Panc1 (cell line): ENCODE data around the gene PHACTR2. TPM values are rescaled to one million over a fixed set of nuclear protein-coding genes. Genes with fewer than 3 reads are reported as not detected.
A peak's percentile ranks its signal among the peaks of the same experiment; 100 is the strongest.

Source experiments
- ATAC-seq: fragments of 200-7000 bp; cut with Tn5 transposase; 2 replicates; pipeline ENCODE4 v1.9.1; 2020; ENCODE audit warnings: mild to moderate bottlenecking, moderate library complexity
- BruUV-seq: library from RNA; stranded (reverse); fragments of 400-500 nt; replicated peaks from 2 replicates; lab custom pipeline; 2021; lab: Mats Ljungman, UMichigan
- CTCF ChIA-PET: fragments of 300-600 bp; sonication (Branson Sonifier 250); formaldehyde crosslinking; loops from one replicate; lab custom pipeline; 2022; ENCODE audit warnings: antibody characterized with exemption; lab: Charles Lee
- POLR2A ChIA-PET: fragments of 300-600 bp; sonication (Branson Sonifier 250); formaldehyde crosslinking; loops from one replicate; lab custom pipeline; 2022; ENCODE audit warnings: antibody characterized with exemption; lab: Charles Lee
- DNase-seq: peaks from one replicate; pipeline ENCODE4 v3.0.0-alpha.2; 2010; ENCODE audit warnings: low read depth, low spot score
- H3K27ac ChIP-seq: 2 replicates; pipeline ENCODE4 v1.5.1; 2011; ENCODE audit warnings: mild to moderate bottlenecking, low read length, inconsistent platforms
- H3K27me3 ChIP-seq: fragments of 200-500 bp; sonication (Bioruptor generic); 2 replicates; pipeline ENCODE4 v1.6.0; 2014; ENCODE audit warnings: low read length, inconsistent platforms; ENCODE audit not compliant: control insufficient read depth, insufficient read depth
- H3K36me3 ChIP-seq: fragments of 200-500 bp; sonication (Bioruptor generic); 2 replicates; pipeline ENCODE4 v1.5.1; 2014; ENCODE audit warnings: inconsistent platforms, mild to moderate bottlenecking, low read length, moderate library complexity; ENCODE audit not compliant: control insufficient read depth, insufficient read depth
- H3K4me1 ChIP-seq: 2 replicates; pipeline ENCODE4 v1.5.1; 2011; ENCODE audit warnings: inconsistent platforms, mild to moderate bottlenecking, low read length, moderate library complexity; ENCODE audit not compliant: control insufficient read depth, insufficient read depth
- H3K4me3 ChIP-seq, 2 experiments: 2 replicates each; pipeline ENCODE4 v1.5.1; 2011 to 2012; ENCODE audit warnings: low read depth in 2 of 2, low read length in 2 of 2, mild to moderate bottlenecking in 2 of 2, inconsistent platforms in 1 of 2, moderate library complexity in 1 of 2
- H3K9me3 ChIP-seq: fragments of 200-500 bp; sonication (Bioruptor generic); 2 replicates; pipeline ENCODE4 v1.5.1; 2014; ENCODE audit warnings: low read depth, mild to moderate bottlenecking, inconsistent platforms, low read length, moderate library complexity; ENCODE audit not compliant: control insufficient read depth, insufficient read depth
- CTCF ChIP-seq: fragments of 450-650 bp; IDR thresholded peaks from 2 replicates; pipeline ENCODE4 v1.5.1; 2017; ENCODE audit warnings: mild to moderate bottlenecking
- POLR2AphosphoS5 ChIP-seq: IDR thresholded peaks from 2 replicates; pipeline ENCODE4 v1.6.1; 2012; ENCODE audit warnings: mild to moderate bottlenecking, low read depth, low read length, moderate library complexity
- REST ChIP-seq, 2 experiments: IDR thresholded peaks; 2 replicates each; pipeline ENCODE4 v1.6.1; 2011 to 2012; ENCODE audit warnings: low read depth in 2 of 2, control low read depth in 1 of 2, low read length in 1 of 2, mild to moderate bottlenecking in 1 of 2, moderate library complexity in 1 of 2; ENCODE audit not compliant: insufficient read depth in 1 of 2
- SIN3A ChIP-seq: IDR thresholded peaks from 2 replicates; pipeline ENCODE4 v1.6.1; 2012; ENCODE audit warnings: low read depth, mild to moderate bottlenecking, low read length, moderate library complexity, borderline replicate concordance; ENCODE audit not compliant: insufficient read depth
- TCF7L2 ChIP-seq: IDR thresholded peaks from 2 replicates; pipeline ENCODE4 v1.6.1; 2011; ENCODE audit warnings: mild to moderate bottlenecking, low read depth, low read length, inconsistent platforms
- in situ Hi-C: cut with HindIII; loops from 2 replicates; pipeline ENCODE4 v1.10.0; 2016; ENCODE audit warnings: low sequenced_read_pairs, low pct_unique_long_range_greater_than_20kb
- intact Hi-C: fragments of 100-400 bp; cut with micrococcal nuclease; formaldehyde crosslinking; loops from one replicate; pipeline ENCODE4 v1.10.0; 2022; ENCODE audit not compliant: unreplicated experiment
- total RNA-seq: library from RNA; stranded (reverse); gene quantifications from one replicate; pipeline ENCODE4 v1.2.1, GENCODE V29; 2021; ENCODE audit not compliant: unreplicated experiment

Gene PHACTR2
- total RNA-seq, 1 experiment from 2014 or later, result 59.9 TPM

DNA sequence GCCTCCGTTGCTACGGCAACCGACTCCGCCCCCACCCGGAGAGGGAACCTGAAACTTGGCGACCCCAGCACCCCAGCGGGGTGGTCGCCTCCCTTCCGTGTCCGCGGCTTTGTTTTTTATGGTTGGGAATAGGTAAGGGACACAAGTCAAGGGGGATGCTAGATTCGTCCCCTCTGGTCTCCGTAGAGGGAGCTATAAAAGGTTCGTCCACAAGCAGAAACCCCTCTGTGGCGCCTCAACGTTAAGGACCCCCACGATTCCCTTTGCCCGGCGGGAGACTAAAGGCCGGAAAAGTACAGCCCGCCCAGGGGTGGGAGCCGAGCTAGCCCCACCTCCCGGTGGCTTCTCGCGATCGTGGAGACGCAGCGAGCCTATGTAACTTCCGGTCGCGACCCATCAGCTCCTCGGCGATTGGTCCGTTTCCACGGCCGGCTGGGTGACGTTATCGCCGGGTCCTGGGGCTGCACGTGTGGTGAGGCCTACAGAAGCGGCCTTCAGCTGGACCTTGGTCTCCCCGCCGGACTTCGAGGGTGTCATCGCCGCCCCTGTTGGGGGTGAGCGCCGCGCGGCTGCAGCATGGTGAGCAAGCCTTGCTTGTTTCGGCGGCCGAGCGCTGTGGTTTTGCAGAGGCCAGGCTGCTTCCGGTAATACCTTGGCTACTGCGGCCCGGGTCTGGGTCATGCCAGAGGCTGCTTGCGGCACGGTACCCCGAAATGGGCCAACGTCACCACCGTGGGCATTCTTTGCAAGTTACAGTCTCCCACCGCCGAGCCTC lies 165.3 kb downstream of the PHACTR2 start, which contains the start of gene LTV1:
Gene LTV1, plus strand, starts transcription at position 437 of the 775 bp plus-strand sequence. Its CDS starts 140 bp downstream, at position 577.
- DNase-seq (peak; percentile 72), ATAC-seq (peak; percentile 100)
- peak within 1 kb of the TSS; percentile 96 for H3K27ac ChIP-seq
- TF ChIP-seq CTCF (no peak), SIN3A (peak; percentile 92; the same call in 1 of the 2 replicates), REST (IDR thresholded peaks at IDR 0.05; ENCODE audit: insufficient read depth in 1 of 2, low read depth in 2 of 2, low read length in 1 of 2) (no peak), POLR2AphosphoS5 (peak; percentile 91), TCF7L2 (peak; percentile 73)
- 0 out of 2 replicates have a peak, but pooled peaks cover 6% of the 10 kb centered on the region for H3K4me1 ChIP-seq
- H3K9me3 ChIP-seq, result no peaks in the 10 kb centered on the region
- peaks cover 34% of the 10 kb centered on the region for H3K36me3 ChIP-seq
- ChIA-PET POLR2A (interaction anchor here (0.6 kb wide), 1 partner anchor 163 kb away, joined by 3 read pairs; no protein-coding TSS in a partner anchor), CTCF (interaction anchor here (1.6 kb wide), 1 partner anchor 268 kb away, joined by 7 read pairs; no protein-coding TSS in a partner anchor)
- no TSS peak for BruUV-seq
- peak within 1 kb of the TSS; percentile 89 for H3K4me3 ChIP-seq
- H3K27me3 ChIP-seq, result no peaks in the 10 kb centered on the region
- in situ Hi-C loops, result no loop called here
- intact Hi-C loops, result loop anchor here (5.0 kb wide), 1 partner anchor 166 kb away; the partner anchor contains the start of gene PHACTR2

GRCh38 chr6:143843677-143843999 lies 165.9 kb downstream of the PHACTR2 start:
- ATAC-seq (peak; percentile 26), DNase-seq (no peak)
- H3K4me3 ChIP-seq, result peak overlapping the region; percentile 89
- TF ChIP-seq SIN3A, result no peak
- TF ChIP-seq TCF7L2, result no peak
- no peak for TF ChIP-seq POLR2AphosphoS5
- TF ChIP-seq CTCF, result no peak
- in situ Hi-C loops, result no loop called here
- no TSS peak for BruUV-seq
- intact Hi-C loops, result loop anchor here (5.0 kb wide), 1 partner anchor 166 kb away; the partner anchor contains the start of gene PHACTR2
- ChIA-PET POLR2A (interaction anchor here (0.5 kb wide), 1 partner anchor 358 kb away, joined by 3 read pairs; no protein-coding TSS in a partner anchor), CTCF (interaction anchor here (1.6 kb wide), 1 partner anchor 268 kb away, joined by 7 read pairs; no protein-coding TSS in a partner anchor)
- H3K36me3 ChIP-seq, result peaks cover 40% of the 10 kb centered on the region
- 0 out of 2 replicates have a peak, but pooled peaks cover 6% of the 10 kb centered on the region for H3K4me1 ChIP-seq
- peak overlapping the region; percentile 96 for H3K27ac ChIP-seq
- H3K27me3 ChIP-seq, result no peaks in the 10 kb centered on the region
- no peaks in the 10 kb centered on the region for H3K9me3 ChIP-seq
